GM19099 (cell line): Measurements from ENCODE around the gene TBL3.
A peak's percentile ranks its signal among the peaks of the same experiment; 100 is the strongest.

Experiments used
- POLR2A ChIP-seq: IDR thresholded peaks from 3 replicates; pipeline ENCODE4 v1.6.1; 2011; ENCODE audit warnings: low read depth; ENCODE audit not compliant: insufficient read length; ENCODE audit errors: extremely low read depth

Gene TBL3

GRCh38 chr16:1940273-1941161 lies 31.3 kb upstream of the TBL3 start:
- no peak for TF ChIP-seq POLR2A

DNA sequence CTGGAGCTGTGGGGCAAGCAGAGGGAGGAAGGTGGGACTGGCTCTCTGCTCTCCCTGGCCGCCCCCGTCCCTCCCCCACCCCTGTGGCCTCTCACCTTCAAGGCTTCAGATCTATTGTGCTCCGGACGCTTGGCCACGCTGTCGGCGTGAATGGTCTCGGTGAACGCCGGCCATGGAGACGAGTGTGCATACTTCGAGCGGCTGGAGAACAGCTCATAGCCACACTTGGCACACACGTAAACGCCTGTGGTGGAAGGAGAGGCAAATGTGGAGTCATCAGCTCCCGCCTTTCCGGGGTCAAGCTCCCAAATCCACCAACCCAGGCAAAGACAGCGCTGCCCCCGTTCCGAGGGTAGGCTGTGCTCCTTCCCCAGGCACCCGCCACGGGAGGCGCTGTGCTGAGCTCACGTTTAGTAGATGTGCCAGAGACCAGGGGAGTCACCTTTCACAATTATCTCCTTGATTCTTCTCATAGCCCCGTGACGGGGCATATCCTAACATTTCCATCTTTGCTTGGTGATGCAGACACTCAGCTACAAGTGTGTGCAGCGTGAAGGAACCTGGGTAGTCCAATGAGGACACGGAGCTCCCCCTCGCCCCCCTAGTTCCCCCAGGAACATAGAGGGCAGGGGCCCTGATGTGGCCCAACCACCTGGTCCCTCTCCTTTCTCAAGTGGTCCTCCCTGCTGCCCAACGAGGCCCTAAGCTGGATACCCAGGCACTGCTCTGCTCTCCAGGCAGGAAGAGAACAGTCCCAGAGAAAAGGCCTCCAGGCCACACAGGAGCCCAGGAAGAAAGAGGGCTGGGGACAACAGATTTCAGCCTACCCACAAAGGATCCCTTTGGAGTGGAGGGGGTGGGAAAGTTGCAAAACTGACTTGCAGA lies 30.4 kb upstream of the TBL3 start:
- TF ChIP-seq POLR2A = no peak

DNA sequence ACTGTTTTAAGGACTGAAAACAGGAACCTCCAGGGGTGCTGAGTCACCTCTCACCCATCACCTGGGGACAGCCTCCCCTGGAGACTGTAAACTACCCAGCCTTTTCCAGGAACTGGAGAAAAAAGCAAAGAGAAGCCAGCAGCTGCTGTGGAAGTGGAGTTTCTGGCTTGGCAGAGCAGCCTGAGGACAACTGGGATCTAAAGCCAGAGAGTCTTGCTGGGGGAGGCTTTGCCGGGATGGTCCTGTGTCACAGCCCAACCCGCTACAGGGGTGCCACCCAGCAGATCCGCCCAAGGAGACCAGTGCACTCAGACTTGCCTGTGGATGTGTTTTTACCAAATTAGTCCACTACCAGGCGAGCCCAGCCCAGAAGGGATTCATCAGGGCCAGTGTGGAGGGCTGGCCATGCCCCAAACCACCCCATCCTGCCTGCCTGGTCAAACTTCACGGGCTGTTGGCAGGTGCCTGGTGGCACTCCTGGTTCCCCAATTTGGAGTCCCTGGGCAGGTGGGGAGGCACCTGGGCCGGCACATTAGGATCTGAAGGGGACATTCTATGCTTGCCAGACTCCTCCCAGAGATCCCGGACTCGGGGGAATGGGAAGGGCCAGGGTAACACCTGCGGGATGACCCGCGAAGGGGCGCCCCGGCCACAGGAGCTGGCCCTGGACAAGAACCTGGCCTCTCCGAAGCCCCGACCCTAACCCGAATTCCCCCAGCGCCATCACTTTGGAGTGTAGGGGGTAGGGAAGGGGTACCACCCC lies 29.6 kb upstream of the TBL3 start:
- no peak for TF ChIP-seq POLR2A

- TF ChIP-seq POLR2A = peak; percentile 87
These were observed 28.8 kb upstream of the TBL3 start, which contains the start of gene MSRB1 for GRCh38 chr16:1942810-1943726. TSS of gene MSRB1 (minus strand) at chr16:1943199. CDS start at chr16:1943156, 43 bp downstream.

DNA sequence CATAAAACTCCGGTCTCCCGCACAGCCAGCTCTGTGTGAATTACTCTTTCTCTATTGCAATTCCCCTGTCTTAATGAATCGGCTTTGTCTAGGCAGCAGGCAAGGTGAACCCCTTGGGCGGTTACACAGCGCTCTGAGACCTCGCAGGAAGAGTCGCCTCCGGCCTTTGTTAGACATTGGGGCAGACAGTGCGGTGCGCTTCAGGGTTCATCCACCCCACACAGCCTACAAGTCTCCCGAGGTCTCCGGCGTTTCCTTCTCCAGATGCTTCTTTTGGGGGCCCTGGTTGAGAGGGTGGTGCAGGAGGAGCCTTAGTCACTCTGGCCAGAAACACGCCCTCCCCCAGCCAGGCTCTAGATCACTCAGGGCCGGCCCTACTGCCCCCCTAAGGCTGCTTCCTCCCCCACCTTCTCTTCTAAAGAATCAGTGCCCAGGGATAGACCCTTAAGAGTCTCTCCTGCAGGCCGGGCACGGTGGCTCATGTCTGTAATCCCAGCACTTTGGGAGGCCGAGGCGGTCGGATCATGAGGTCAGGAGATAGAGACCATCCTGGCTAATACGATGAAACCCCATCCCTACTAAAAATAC lies 27.1 kb upstream of the TBL3 start:
- TF ChIP-seq POLR2A = no peak

- TF ChIP-seq POLR2A = no peak
These were observed 26.1 kb upstream of the TBL3 start for GRCh38 chr16:1945559-1946391.

- no peak for TF ChIP-seq POLR2A
These were observed 25.1 kb upstream of the TBL3 start for GRCh38 chr16:1946495-1947368.

- TF ChIP-seq POLR2A = no peak
These were observed 24.5 kb upstream of the TBL3 start for GRCh38 chr16:1947369-1947670.

DNA sequence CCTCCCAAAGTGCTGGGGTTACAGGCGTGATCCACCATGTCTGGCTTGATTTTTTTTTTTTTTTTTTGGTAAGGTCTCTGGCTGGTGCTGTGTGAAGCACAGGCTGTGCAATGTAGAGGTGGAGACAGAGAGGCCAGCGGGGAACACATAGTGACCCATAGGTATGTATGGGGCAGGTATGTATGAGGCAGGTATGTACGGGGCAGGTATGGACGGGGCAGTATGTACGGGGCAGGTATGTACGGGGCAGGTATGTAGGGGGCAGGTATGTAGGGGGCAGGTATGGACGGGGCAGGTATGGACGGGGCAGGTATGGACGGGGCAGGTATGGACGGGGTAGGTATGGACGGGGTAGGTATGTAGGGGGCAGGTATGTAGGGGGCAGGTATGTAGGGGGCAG lies 22.3 kb upstream of the TBL3 start:
- no peak for TF ChIP-seq POLR2A

DNA sequence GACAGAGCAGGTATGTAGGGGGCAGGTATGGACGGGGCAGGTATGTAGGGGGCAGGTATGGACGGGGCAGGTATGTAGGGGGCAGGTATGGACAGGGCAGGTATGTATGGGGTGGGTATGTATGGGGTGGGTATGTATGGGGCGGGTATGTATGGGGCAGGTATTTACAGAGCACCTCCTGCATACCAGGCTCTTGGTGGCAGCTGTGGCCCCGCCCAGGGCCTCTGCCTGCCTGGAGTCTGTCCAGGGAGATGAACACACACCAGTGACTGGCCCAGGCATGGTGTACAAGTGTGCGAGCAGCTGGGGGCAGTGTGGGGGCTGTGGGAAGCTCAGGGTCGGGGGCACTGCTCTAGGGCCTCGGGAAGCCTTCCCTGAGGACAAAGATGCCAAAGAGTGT lies 21.8 kb upstream of the TBL3 start:
- TF ChIP-seq POLR2A = no peak

- no peak for TF ChIP-seq POLR2A
These were observed 21.3 kb upstream of the TBL3 start for GRCh38 chr16:1950559-1950958.

DNA sequence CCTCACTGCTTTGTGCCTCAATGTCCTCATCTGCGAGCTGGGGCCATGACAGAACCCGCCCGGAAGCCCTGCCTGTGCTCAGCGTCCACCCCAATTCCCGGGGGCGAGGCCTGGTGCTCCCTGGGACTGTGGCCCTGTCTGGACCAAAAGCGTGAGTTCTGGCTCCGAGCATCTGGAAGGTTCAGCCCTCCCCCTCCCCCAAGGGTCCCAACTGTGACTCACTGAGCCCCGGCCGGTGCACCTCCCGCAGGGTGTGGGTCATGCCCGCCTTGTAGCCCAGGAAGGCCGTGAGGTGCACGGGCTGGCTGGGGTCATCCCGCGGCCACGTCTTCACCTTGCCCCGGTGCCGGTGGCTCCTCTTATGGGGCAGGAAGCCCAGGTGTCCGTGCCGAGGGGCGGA lies 18.1 kb upstream of the TBL3 start:
- TF ChIP-seq POLR2A = no peak
